SW 1271 (cell line): ENCODE data around the gene ADARB2.

ENCODE experiments used
- DNase-seq, 2 experiments: peaks; one replicate each; lab custom pipeline; 2025; lab: John Stamatoyannopoulos, UW

The ADARB2 gene

GRCh38 chr10:1594372-1595241 lies 142.7 kb downstream of the ADARB2 start:
- DNase-seq, result no peak

GRCh38 chr10:1591742-1592141 lies 145.6 kb downstream of the ADARB2 start:
- no peak for DNase-seq

GRCh38 chr10:1591045-1591444 lies 146.3 kb downstream of the ADARB2 start:
- DNase-seq, result no peak

GRCh38 chr10:1589257-1589656 lies 148.1 kb downstream of the ADARB2 start:
- no peak for DNase-seq

GRCh38 chr10:1582739-1583138 lies 154.6 kb downstream of the ADARB2 start:
- DNase-seq, result no peak

- no peak for DNase-seq
These were observed 156.1 kb downstream of the ADARB2 start for GRCh38 chr10:1581189-1581588.

- DNase-seq, result no peak
These were observed 157.7 kb downstream of the ADARB2 start for GRCh38 chr10:1579671-1580070.

GRCh38 chr10:1579141-1579491 lies 158.2 kb downstream of the ADARB2 start:
- no peak for DNase-seq

- DNase-seq, result no peak
These were observed 158.8 kb downstream of the ADARB2 start for GRCh38 chr10:1578392-1579140.

GRCh38 chr10:1577945-1578344 lies 159.4 kb downstream of the ADARB2 start:
- DNase-seq, result no peak

GRCh38 chr10:1577373-1577770 lies 160.0 kb downstream of the ADARB2 start:
- DNase-seq, result no peak

- no peak for DNase-seq
These were observed 160.6 kb downstream of the ADARB2 start for GRCh38 chr10:1576467-1577372.

- DNase-seq, result no peak
These were observed 161.7 kb downstream of the ADARB2 start for GRCh38 chr10:1575481-1576244.

GRCh38 chr10:1574719-1575118 lies 162.6 kb downstream of the ADARB2 start:
- no peak for DNase-seq

- DNase-seq, result no peak
These were observed 163.3 kb downstream of the ADARB2 start for GRCh38 chr10:1573981-1574380.

GRCh38 chr10:1573334-1573969 lies 163.9 kb downstream of the ADARB2 start:
- DNase-seq, result no peak

- DNase-seq, result no peak
These were observed 164.6 kb downstream of the ADARB2 start for GRCh38 chr10:1572519-1573333.

GRCh38 chr10:1571587-1572237 lies 165.6 kb downstream of the ADARB2 start:
- DNase-seq, result no peak

GRCh38 chr10:1570416-1571051 lies 166.8 kb downstream of the ADARB2 start:
- no peak for DNase-seq
